ENCODE measurements around the gene CMBL.

GRCh38 chr5:10338686-10339057 is 31.0 kb upstream of the CMBL start:
- no peak for TF ChIP-seq EGR1 (IDR thresholded peaks at IDR 0.05)
- no peak for TF ChIP-seq REST (IDR thresholded peaks at IDR 0.05; ENCODE audit: low read depth)
- TF ChIP-seq CREB1 (IDR thresholded peaks at IDR 0.05; ENCODE audit: low read depth): no peak
- TF ChIP-seq FOXM1 (IDR thresholded peaks at IDR 0.05; ENCODE audit: borderline replicate concordance, low read depth): no peak
- TF ChIP-seq EP300 (IDR thresholded peaks at IDR 0.05; ENCODE audit: borderline replicate concordance): no peak
- no peak for TF ChIP-seq USF1 (IDR thresholded peaks at IDR 0.05)
- TF ChIP-seq TCF12 (IDR thresholded peaks at IDR 0.05; ENCODE audit: low read depth): no peak
- no peak for TF ChIP-seq RAD21 (IDR thresholded peaks at IDR 0.05; ENCODE audit: low read depth)
- no peak for TF ChIP-seq CEBPB (IDR thresholded peaks at IDR 0.05)
- TF ChIP-seq YY1 (IDR thresholded peaks at IDR 0.05; ENCODE audit: low read depth): no peak
- TF ChIP-seq MAX (IDR thresholded peaks at IDR 0.05): no peak
- TF ChIP-seq NFIC (IDR thresholded peaks at IDR 0.05): no peak
- no peak for TF ChIP-seq ZBTB7A (IDR thresholded peaks at IDR 0.05; ENCODE audit: low read depth)
